ENCODE data around the gene UQCC3. TPM values are rescaled to one million over a fixed set of nuclear protein-coding genes. Genes with fewer than 3 reads are reported as not detected.

The UQCC3 gene
- polyA plus RNA-seq, 1 of the 3 experiments (the other 2 are of a cell fraction) = 24.8 TPM

- Histone ChIP-seq H3K4me3 (ENCODE audit: low read depth in 2 of 2, low read length in 1 of 2) (peak overlapping the region; percentile 35 to 38; a peak in 3 of 4 replicates), H2AFZ (ENCODE audit: low read depth) (peak overlapping the region; percentile 93), H3K4me2 (peak overlapping the region; percentile 81), H3K36me3 (replicated peaks in 1 of 2; ENCODE audit: control insufficient read depth in 1 of 2, insufficient read depth in 2 of 2, low read length in 1 of 2) (peaks cover 40 to 45% of the 10 kb centered on the region in 2 experiments), H3K9ac (peak overlapping the region; percentile 70), H3K27me3 (ENCODE audit: insufficient read depth) (no peaks in the 10 kb centered on the region), H3K27ac (ENCODE audit: low read depth in 2 of 2, low read length in 1 of 2) (peak overlapping the region; percentile 85 to 94), H3K79me2 (ENCODE audit: insufficient read depth) (peaks cover 9% of the 10 kb centered on the region; the same call in 1 of the 2 replicates), H3K9me3 (no peaks in the 10 kb centered on the region), H3F3A (replicated peaks; ENCODE audit: insufficient read depth) (peaks cover 54% of the 10 kb centered on the region), H3K4me1 (ENCODE audit: control insufficient read depth in 1 of 2, insufficient read depth in 2 of 2, low read depth in 1 of 2, low read length in 1 of 2) (peaks cover 19 to 44% of the 10 kb centered on the region in 2 experiments; a peak in 3 of 4 replicates), H4K20me1 (ENCODE audit: insufficient read depth) (no peaks in the 10 kb centered on the region), H3K9me2 (no peaks in the 10 kb centered on the region)
- no peak for DNase-seq
- WGBS (ENCODE audit: low lambda C conversion rate) = 92% methylated on average over 7 of the region's 7 CpGs
- no peak for TF ChIP-seq ELF1 (IDR thresholded peaks at IDR 0.05)
- TF ChIP-seq RAD21 (IDR thresholded peaks at IDR 0.05; ENCODE audit: low read length) = no peak
- TF ChIP-seq IRF3 (IDR thresholded peaks at IDR 0.05; ENCODE audit: low read depth, low read length) = no peak
- no peak for TF ChIP-seq YY1 (IDR thresholded peaks at IDR 0.05; ENCODE audit: low read depth)
- no peak for TF ChIP-seq RFX5 (IDR thresholded peaks at IDR 0.05; ENCODE audit: low read length)
- no peak for TF ChIP-seq FOXM1 (IDR thresholded peaks at IDR 0.05; ENCODE audit: low read depth)
- no peak for TF ChIP-seq TAF1 (IDR thresholded peaks at IDR 0.05; ENCODE audit: borderline replicate concordance, low read depth, low read length)
- TF ChIP-seq FOXJ3 (CRISPR knock-in tag; IDR thresholded peaks at IDR 0.05) = no peak
- ChIA-PET CTCF (interaction anchor here (0.6 to 1.5 kb wide), 3 partner anchors 16 to 91 kb away, joined by 3 to 5 read pairs (median 3); no protein-coding TSS in a partner anchor), POLR2A (interaction anchor here (1.5 to 4.0 kb wide), 4 partner anchors 16 to 118 kb away, joined by 5 to 24 read pairs (median 10); partner anchors contain the start of genes C11orf98, CSKMT, HNRNPUL2 and LBHD1)
Observed at GRCh38 chr11:62710001-62710345, 38.5 kb downstream of the UQCC3 start.

GRCh38 chr11:62712276-62712812, 40.9 kb downstream of the UQCC3 start:
- Histone ChIP-seq H3K79me2 (ENCODE audit: insufficient read depth) (peaks cover 24% of the 10 kb centered on the region), H3K9me2 (no peaks in the 10 kb centered on the region), H3K4me2 (no peak overlapping the region), H2AFZ (ENCODE audit: low read depth) (no peak overlapping the region), H3K27me3 (ENCODE audit: insufficient read depth) (no peaks in the 10 kb centered on the region), H3K4me1 (ENCODE audit: control insufficient read depth in 1 of 2, insufficient read depth in 2 of 2, low read depth in 1 of 2, low read length in 1 of 2) (peaks cover 15 to 26% of the 10 kb centered on the region in 2 experiments; a peak in 3 of 4 replicates), H3K36me3 (replicated peaks in 1 of 2; ENCODE audit: control insufficient read depth in 1 of 2, insufficient read depth in 2 of 2, low read length in 1 of 2) (peaks cover 59 to 68% of the 10 kb centered on the region in 2 experiments), H3K9ac (no peak overlapping the region), H3K4me3 (ENCODE audit: low read depth in 2 of 2, low read length in 1 of 2) (no peak overlapping the region), H3F3A (replicated peaks; ENCODE audit: insufficient read depth) (peaks cover 68% of the 10 kb centered on the region), H4K20me1 (ENCODE audit: insufficient read depth) (no peaks in the 10 kb centered on the region), H3K9me3 (no peaks in the 10 kb centered on the region), H3K27ac (ENCODE audit: low read depth in 2 of 2, low read length in 1 of 2) (no peak overlapping the region)
- CTCF ChIA-PET = interaction anchor here (1.5 kb wide), 1 partner anchor 57 kb away, joined by 4 read pairs; no protein-coding TSS in a partner anchor
- no peak for DNase-seq
- 92% methylated on average over 6 of the region's 6 CpGs for WGBS (ENCODE audit: low lambda C conversion rate)
- POLR2A ChIA-PET = no interaction called here
- TF ChIP-seq REST (IDR thresholded peaks at IDR 0.05; ENCODE audit: low read depth, low read length) (no peak), ELF1 (IDR thresholded peaks at IDR 0.05) (no peak), NRF1 (IDR thresholded peaks at IDR 0.05; ENCODE audit: low read depth, low read length) (no peak), TAF1 (IDR thresholded peaks at IDR 0.05; ENCODE audit: borderline replicate concordance, low read depth, low read length) (no peak), USF1 (IDR thresholded peaks at IDR 0.05; ENCODE audit: borderline replicate concordance, low read depth) (no peak), IRF3 (IDR thresholded peaks at IDR 0.05; ENCODE audit: low read depth, low read length) (no peak), CHD2 (IDR thresholded peaks at IDR 0.05; ENCODE audit: low read length, partially characterized antibody) (no peak), YY1 (IDR thresholded peaks at IDR 0.05; ENCODE audit: low read depth) (no peak), SMC3 (IDR thresholded peaks at IDR 0.05; ENCODE audit: low read depth, low read length) (no peak), USF2 (IDR thresholded peaks at IDR 0.05; ENCODE audit: borderline replicate concordance, low read depth, low read length) (no peak), RXRA (IDR thresholded peaks at IDR 0.05; ENCODE audit: borderline replicate concordance, low read depth) (no peak), ZBTB33 (IDR thresholded peaks at IDR 0.05; ENCODE audit: borderline replicate concordance, low read depth) (no peak)

All from SK-N-SH (cell line).